ENCODE data around the gene ACTL10. TPM values are rescaled to one million over a fixed set of nuclear protein-coding genes. Genes with fewer than 3 reads are reported as not detected.

ACTL10 gene
- total RNA-seq, 1 experiment from 2014 or later = 1.3 TPM

DNA sequence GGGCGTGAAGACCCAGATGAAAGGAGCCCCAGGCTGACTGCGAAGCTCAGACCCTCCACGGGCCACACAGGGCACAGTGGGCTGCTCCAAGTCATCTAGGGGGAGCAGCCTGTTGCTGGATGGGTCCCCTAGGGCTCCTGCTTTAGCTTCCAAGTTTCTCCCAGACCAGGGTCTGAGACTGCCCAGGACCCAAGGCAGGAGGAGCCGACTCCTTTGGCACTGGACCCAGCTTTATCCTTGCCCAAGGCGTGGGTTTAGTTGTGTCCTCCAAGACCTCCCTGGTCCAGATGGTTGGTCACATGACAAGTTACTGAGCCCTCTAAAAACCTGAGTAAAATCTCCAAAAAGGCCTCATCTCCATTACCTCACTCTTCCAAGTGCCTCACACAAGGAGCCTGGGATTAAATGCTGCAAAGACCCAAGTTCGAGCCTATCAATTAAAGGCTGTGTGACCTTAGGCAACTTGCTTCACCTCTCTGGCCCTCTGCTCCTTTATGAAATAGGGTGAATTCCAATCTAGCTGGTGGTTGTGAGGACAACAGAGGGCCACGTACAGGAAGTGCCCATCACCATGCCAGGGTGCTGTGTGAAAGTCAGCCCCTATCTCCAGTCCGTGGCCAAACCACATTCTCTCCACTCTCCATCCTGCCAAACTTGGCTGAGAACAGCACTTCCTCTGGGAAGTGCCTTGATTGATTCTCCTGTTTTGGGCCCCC, 5.0 kb downstream of the ACTL10 start (continued):
- TF ChIP-seq FOXP4 (CRISPR knock-in tag; IDR thresholded peaks at IDR 0.05) (no peak), ATF3 (CRISPR knock-in tag; conservative IDR thresholded peaks at IDR 0.05) (no peak)

DNA sequence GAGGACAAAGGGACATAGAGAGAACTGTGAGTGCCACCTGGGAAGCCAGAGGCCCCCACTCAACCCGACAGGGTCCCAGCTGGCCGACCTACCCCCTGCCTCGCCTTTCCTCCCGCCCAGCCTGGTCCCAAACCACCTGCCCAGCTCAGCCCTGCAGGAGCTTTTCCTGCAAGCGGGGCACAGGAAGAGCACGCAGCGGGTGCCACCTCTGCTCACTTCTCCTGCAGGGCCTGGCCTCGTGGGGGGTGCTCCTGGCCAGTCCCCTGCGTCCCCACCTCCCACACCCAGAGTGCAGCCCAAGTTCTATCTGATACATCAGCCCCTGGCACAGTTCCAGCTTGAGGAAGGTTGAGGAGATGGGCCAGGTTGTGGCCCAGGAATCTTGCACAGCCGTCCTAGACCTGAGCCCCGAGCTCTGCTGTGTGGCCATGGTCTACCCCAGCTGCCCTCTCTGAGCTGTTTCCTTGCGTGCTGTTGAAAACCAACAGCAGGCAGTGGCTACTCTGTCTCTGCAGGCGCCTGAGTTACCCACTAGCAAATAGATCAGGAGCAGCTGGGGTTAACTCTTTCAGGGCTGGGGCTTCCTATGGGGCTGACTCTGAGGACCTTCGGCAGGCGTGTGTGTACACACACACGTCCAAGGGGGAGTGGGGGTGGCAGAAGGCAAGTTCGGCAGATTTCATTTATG, 5.8 kb downstream of the ACTL10 start:
- Mint-ChIP-seq H3K9me3 (no peaks in the 10 kb centered on the region), H3K36me3 (peaks cover 13% of the 10 kb centered on the region), H3K4me3 (peak overlapping the region; percentile 92), H3K27me3 (ENCODE audit: low read depth) (no peaks in the 10 kb centered on the region; the same call in 1 of the 2 replicates), H3K4me1 (peaks cover 31% of the 10 kb centered on the region), H3K27ac (no peak overlapping the region)
- DNase-seq (ENCODE audit: low spot score) (no peak), ATAC-seq (no peak)
- ChIA-PET POLR2A (interaction anchor here (0.5 kb wide), 1 partner anchor 22 kb away, joined by 3 read pairs; no protein-coding TSS in a partner anchor), CTCF (interaction anchor here (0.8 to 2.4 kb wide), 4 partner anchors 19 to 215 kb away, joined by 3 to 9 read pairs (median 4); no protein-coding TSS in a partner anchor)
- peak; percentile 94 for TF ChIP-seq ZNF423 (CRISPR knock-in tag; IDR thresholded peaks at IDR 0.05)
- TF ChIP-seq GABPB1 (CRISPR knock-in tag; IDR thresholded peaks at IDR 0.05) = no peak

GRCh38 chr20:33673114-33673409, 6.3 kb downstream of the ACTL10 start:
- no peak overlapping the region for H3K27ac Mint-ChIP-seq
- peak overlapping the region; percentile 92 for H3K4me3 Mint-ChIP-seq
- no peak for DNase-seq (ENCODE audit: low spot score)
- H3K4me1 Mint-ChIP-seq = peaks cover 31% of the 10 kb centered on the region
- no peaks in the 10 kb centered on the region; the same call in 1 of the 2 replicates for H3K27me3 Mint-ChIP-seq (ENCODE audit: low read depth)
- CTCF ChIA-PET = interaction anchor here (0.8 to 1.7 kb wide), 3 partner anchors 20 to 216 kb away, joined by 3 to 5 read pairs (median 4); no protein-coding TSS in a partner anchor
- no peak for ATAC-seq
- POLR2A ChIA-PET = interaction anchor here (0.5 kb wide), 1 partner anchor 21 kb away, joined by 3 read pairs; no protein-coding TSS in a partner anchor
- peaks cover 18% of the 10 kb centered on the region for H3K36me3 Mint-ChIP-seq
- no peaks in the 10 kb centered on the region for H3K9me3 Mint-ChIP-seq
- no peak for TF ChIP-seq GRHL2 (CRISPR knock-in tag; IDR thresholded peaks at IDR 0.05; ENCODE audit: insufficient replicate concordance, severe bottlenecking)
- TF ChIP-seq RORB (CRISPR knock-in tag; IDR thresholded peaks at IDR 0.05) = no peak
- no peak for TF ChIP-seq ATF1 (CRISPR knock-in tag; IDR thresholded peaks at IDR 0.05)
- TF ChIP-seq ARID4B (CRISPR knock-in tag; IDR thresholded peaks at IDR 0.05; ENCODE audit: borderline replicate concordance) = no peak
- TF ChIP-seq GABPB1 (CRISPR knock-in tag; IDR thresholded peaks at IDR 0.05) = no peak
- TF ChIP-seq MXD4 (CRISPR knock-in tag; IDR thresholded peaks at IDR 0.05; ENCODE audit: borderline replicate concordance) = no peak
- TF ChIP-seq ATF3 (CRISPR knock-in tag; conservative IDR thresholded peaks at IDR 0.05) = no peak
- TF ChIP-seq E2F5 (CRISPR knock-in tag; IDR thresholded peaks at IDR 0.05) = no peak
- no peak for TF ChIP-seq E2F1 (CRISPR knock-in tag; IDR thresholded peaks at IDR 0.05)
- TF ChIP-seq, protein P1, sequence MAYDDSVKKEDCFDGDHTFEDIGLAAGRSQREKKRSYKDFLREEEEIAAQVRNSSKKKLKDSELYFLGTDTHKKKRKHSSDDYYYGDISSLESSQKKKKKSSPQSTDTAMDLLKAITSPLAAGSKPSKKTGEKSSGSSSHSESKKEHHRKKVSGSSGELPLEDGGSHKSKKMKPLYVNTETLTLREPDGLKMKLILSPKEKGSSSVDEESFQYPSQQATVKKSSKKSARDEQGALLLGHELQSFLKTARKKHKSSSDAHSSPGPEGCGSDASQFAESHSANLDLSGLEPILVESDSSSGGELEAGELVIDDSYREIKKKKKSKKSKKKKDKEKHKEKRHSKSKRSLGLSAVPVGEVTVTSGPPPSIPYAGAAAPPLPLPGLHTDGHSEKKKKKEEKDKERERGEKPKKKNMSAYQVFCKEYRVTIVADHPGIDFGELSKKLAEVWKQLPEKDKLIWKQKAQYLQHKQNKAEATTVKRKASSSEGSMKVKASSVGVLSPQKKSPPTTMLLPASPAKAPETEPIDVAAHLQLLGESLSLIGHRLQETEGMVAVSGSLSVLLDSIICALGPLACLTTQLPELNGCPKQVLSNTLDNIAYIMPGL (CRISPR knock-in tag; IDR thresholded peaks at IDR 0.05) = no peak
- TF ChIP-seq MAX (CRISPR knock-in tag; IDR thresholded peaks at IDR 0.05) = no peak
- no peak for TF ChIP-seq ETV6 (CRISPR knock-in tag; IDR thresholded peaks at IDR 0.05)
- no peak for TF ChIP-seq PRRX2 (CRISPR knock-in tag; IDR thresholded peaks at IDR 0.05)
- no peak for TF ChIP-seq KAT7 (CRISPR knock-in tag; IDR thresholded peaks at IDR 0.05; ENCODE audit: borderline replicate concordance)
- no peak for TF ChIP-seq MLX (CRISPR knock-in tag; IDR thresholded peaks at IDR 0.05)
- no peak for TF ChIP-seq ZNF138 (CRISPR knock-in tag; conservative IDR thresholded peaks at IDR 0.05)

Data from WTC11 (cell line).